ENCODE results near the gene REV1. TPM values are rescaled to one million over a fixed set of nuclear protein-coding genes. Genes with fewer than 3 reads are reported as not detected.

REV1 gene
- total RNA-seq, 1 experiment from 2014 or later = 34.3 TPM

- no peak for ATAC-seq
- RAD21 ChIA-PET (ENCODE audit: low non-redundant PET in 1 of 2, low total read pairs in 2 of 2, uncharacterized antibody in 2 of 2, unreplicated experiment in 2 of 2) = no interaction called here
- DNase-seq (ENCODE audit: low read depth, low spot score) = no peak
Observed at GRCh38 chr2:99488539-99489062, 1.2 kb downstream of the REV1 start.

DNA sequence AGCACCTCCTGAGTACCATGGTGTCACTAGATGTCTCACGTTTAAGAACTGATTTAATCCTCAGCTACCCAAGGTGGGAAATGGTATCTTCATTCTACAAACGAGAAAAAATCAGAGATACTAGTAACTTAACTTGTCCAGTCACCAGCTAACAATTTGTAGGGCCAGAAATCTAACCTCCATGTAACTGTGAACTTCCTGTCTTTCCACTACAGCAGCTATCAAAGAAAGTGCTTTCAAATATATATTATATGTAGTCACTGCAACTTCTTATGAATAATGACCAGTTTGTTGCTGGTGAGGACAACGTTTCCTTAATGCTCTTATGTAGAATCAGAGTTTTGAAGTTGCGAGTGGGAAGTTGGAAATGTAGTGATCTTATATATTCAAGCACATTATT lies 1.9 kb downstream of the REV1 start:
- no peaks in the 10 kb centered on the region for H3K36me3 ChIP-seq (ENCODE audit: control insufficient read depth in 1 of 2, insufficient read depth in 2 of 2, low read length in 2 of 2)
- ChIA-PET POLR2A (no interaction called here), RAD21 (ENCODE audit: low non-redundant PET in 1 of 2, low total read pairs in 2 of 2, uncharacterized antibody in 2 of 2, unreplicated experiment in 2 of 2) (no interaction called here), CTCF (no interaction called here)
- no peak overlapping the region for H3K27ac ChIP-seq (ENCODE audit: low read depth, low read length)
- H3K9me2 ChIP-seq (ENCODE audit: insufficient read depth) = no peaks in the 10 kb centered on the region
- peak overlapping the region; percentile 74; the same call in 1 of the 2 replicates for H3K4me2 ChIP-seq (ENCODE audit: low read length)
- intact Hi-C loops (cut with micrococcal nuclease) = no loop called here
- DNase-seq (ENCODE audit: low read depth, low spot score) = no peak
- no peak for TF ChIP-seq EZH2phosphoT487 (IDR thresholded peaks at IDR 0.05; ENCODE audit: borderline replicate concordance)
- no peak for TF ChIP-seq TCF7L2 (IDR thresholded peaks at IDR 0.05; ENCODE audit: borderline replicate concordance, extremely low read depth, insufficient read depth, insufficient read length)
- TF ChIP-seq MAX (IDR thresholded peaks at IDR 0.05) = no peak
- no peak for TF ChIP-seq SRF (IDR thresholded peaks at IDR 0.05; ENCODE audit: low read depth)
- no peak for TF ChIP-seq CEBPB (IDR thresholded peaks at IDR 0.05; ENCODE audit: low read depth)
- no peak for TF ChIP-seq CTCF (IDR thresholded peaks at IDR 0.05 in 2 of 3, conservative IDR thresholded peaks at IDR 0.05 in 1 of 3; ENCODE audit: borderline replicate concordance in 1 of 3, insufficient read depth in 1 of 3, low read depth in 2 of 3, low read length in 2 of 3)
- TF ChIP-seq ZNF274 (IDR thresholded peaks at IDR 0.05; ENCODE audit: low read depth, low read length) = no peak
- TF ChIP-seq YY1 (IDR thresholded peaks at IDR 0.05; ENCODE audit: extremely low read depth, insufficient replicate concordance, low read depth, low read length) = no peak
- no peak for TF ChIP-seq ELF1 (IDR thresholded peaks at IDR 0.05; ENCODE audit: borderline replicate concordance, low read depth)
- TF ChIP-seq SP1 (IDR thresholded peaks at IDR 0.05; ENCODE audit: low read depth) = no peak
- TF ChIP-seq ATF3 (IDR thresholded peaks at IDR 0.05) = no peak
- no peak for TF ChIP-seq FOSL1 (IDR thresholded peaks at IDR 0.05; ENCODE audit: low read depth)
- no peak for TF ChIP-seq RAD21 (IDR thresholded peaks at IDR 0.05; ENCODE audit: low read depth)
- TF ChIP-seq EGR1 (IDR thresholded peaks at IDR 0.05; ENCODE audit: low read depth) = no peak
- TF ChIP-seq SIN3A (IDR thresholded peaks at IDR 0.05; ENCODE audit: low read depth) = no peak
- no peak overlapping the region for H3K9ac ChIP-seq (ENCODE audit: low read length)
- no peaks in the 10 kb centered on the region for H3K9me3 ChIP-seq (ENCODE audit: control insufficient read depth in 1 of 2, insufficient read depth in 1 of 2, low read depth in 1 of 2, low read length in 2 of 2)
- ATAC-seq = no peak
- H4K20me1 ChIP-seq (ENCODE audit: insufficient read depth) = no peaks in the 10 kb centered on the region; the same call in 1 of the 2 replicates
- BruUV-seq (replicated peaks) = no TSS peak
- peaks cover 9 to 27% of the 10 kb centered on the region in 2 experiments; a peak in 3 of 4 replicates for H3K4me1 ChIP-seq (ENCODE audit: control insufficient read depth in 1 of 2, insufficient read depth in 2 of 2, low read length in 2 of 2)
- no peak overlapping the region for H2AFZ ChIP-seq (ENCODE audit: low read depth, low read length, poor library complexity, severe bottlenecking)
- H3K79me2 ChIP-seq (ENCODE audit: insufficient read depth, low read length) = peaks cover 63% of the 10 kb centered on the region
- H3K27me3 ChIP-seq (ENCODE audit: insufficient read depth, low read length) = no peaks in the 10 kb centered on the region
- H3K4me3 ChIP-seq (replicated peaks in 1 of 2; ENCODE audit: low read depth in 1 of 2, low read length in 2 of 2) = no peak overlapping the region; a peak in 1 of 4 replicates

More at GRCh38 chr2:99488539-99489062, 1.2 kb downstream of the REV1 start:
- ChIA-PET CTCF (no interaction called here), POLR2A (no interaction called here)
- TF ChIP-seq POLR2A (IDR thresholded peaks at IDR 0.05; ENCODE audit: borderline replicate concordance, extremely low read depth, insufficient read depth, insufficient read length) = no peak
- TF ChIP-seq SP1 (IDR thresholded peaks at IDR 0.05; ENCODE audit: low read depth) = no peak
- TF ChIP-seq ZFX (IDR thresholded peaks at IDR 0.05) = no peak
- no peak for TF ChIP-seq JUND (IDR thresholded peaks at IDR 0.05)
- TF ChIP-seq CBX3 (IDR thresholded peaks at IDR 0.05; ENCODE audit: low read depth) = no peak
- TF ChIP-seq ZNF274 (IDR thresholded peaks at IDR 0.05; ENCODE audit: low read depth, low read length) = no peak
- H3K36me3 ChIP-seq (ENCODE audit: control insufficient read depth in 1 of 2, insufficient read depth in 2 of 2, low read length in 2 of 2) = no peaks in the 10 kb centered on the region
- H3K4me2 ChIP-seq (ENCODE audit: low read length) = peak overlapping the region; percentile 74
- H3K4me3 ChIP-seq (replicated peaks in 1 of 2; ENCODE audit: low read depth in 1 of 2, low read length in 2 of 2) = peak overlapping the region; percentile 68 to 88
- H3K9me2 ChIP-seq (ENCODE audit: insufficient read depth) = no peaks in the 10 kb centered on the region
- H3K27ac ChIP-seq (ENCODE audit: low read depth, low read length) = peak overlapping the region; percentile 87
- peaks cover 56% of the 10 kb centered on the region for H3K79me2 ChIP-seq (ENCODE audit: insufficient read depth, low read length)
- intact Hi-C loops (cut with micrococcal nuclease) = no loop called here
- no peaks in the 10 kb centered on the region for H3K27me3 ChIP-seq (ENCODE audit: insufficient read depth, low read length)
- H4K20me1 ChIP-seq (ENCODE audit: insufficient read depth) = no peaks in the 10 kb centered on the region; the same call in 1 of the 2 replicates
- peak overlapping the region; percentile 83 for H3K9ac ChIP-seq (ENCODE audit: low read length)
- no peaks in the 10 kb centered on the region for H3K9me3 ChIP-seq (ENCODE audit: control insufficient read depth in 1 of 2, insufficient read depth in 1 of 2, low read depth in 1 of 2, low read length in 2 of 2)
- no peak overlapping the region for H2AFZ ChIP-seq (ENCODE audit: low read depth, low read length, poor library complexity, severe bottlenecking)
- TSS peak; percentile 37 for BruUV-seq (replicated peaks)
- H3K4me1 ChIP-seq (ENCODE audit: control insufficient read depth in 1 of 2, insufficient read depth in 2 of 2, low read length in 2 of 2) = peaks cover 9 to 27% of the 10 kb centered on the region in 2 experiments; a peak in 3 of 4 replicates
